AG09309 (cell line): ENCODE data around the gene PRKN.

Experiments used
- DNase-seq: peaks from one replicate; pipeline ENCODE4 v3.0.0-alpha.2; 2010; ENCODE audit warnings: low read depth
- H3K4me3 ChIP-seq: 2 replicates; pipeline ENCODE4 v1.5.1; 2011; ENCODE audit warnings: mild to moderate bottlenecking, low read depth, low read length, moderate library complexity; ENCODE audit not compliant: control insufficient read depth
- CTCF ChIP-seq: IDR thresholded peaks from 2 replicates; pipeline ENCODE4 v1.5.1; 2011; ENCODE audit warnings: mild to moderate bottlenecking, low read depth, low read length, inconsistent platforms; ENCODE audit not compliant: insufficient read depth, control insufficient read depth; ENCODE audit errors: missing control alignments

The PRKN gene

GRCh38 chr6:161452241-161452640 lies 1275.3 kb downstream of the PRKN start:
- no peak for DNase-seq
- TF ChIP-seq CTCF, result no peak
- H3K4me3 ChIP-seq, result no peak overlapping the region

GRCh38 chr6:161449521-161449920 lies 1278.0 kb downstream of the PRKN start:
- no peak overlapping the region for H3K4me3 ChIP-seq
- DNase-seq, result no peak
- TF ChIP-seq CTCF, result no peak

GRCh38 chr6:161446949-161447348 lies 1280.6 kb downstream of the PRKN start:
- DNase-seq, result no peak
- no peak for TF ChIP-seq CTCF
- H3K4me3 ChIP-seq, result no peak overlapping the region

GRCh38 chr6:161446296-161446925 lies 1281.2 kb downstream of the PRKN start:
- no peak for TF ChIP-seq CTCF
- H3K4me3 ChIP-seq, result no peak overlapping the region

GRCh38 chr6:161445021-161445799 lies 1282.4 kb downstream of the PRKN start:
- no peak for TF ChIP-seq CTCF
- no peak overlapping the region for H3K4me3 ChIP-seq
- DNase-seq, result no peak

More at GRCh38 chr6:161446296-161446925, 1281.2 kb downstream of the PRKN start:
- no peak for DNase-seq

GRCh38 chr6:161444464-161444863 lies 1283.1 kb downstream of the PRKN start:
- H3K4me3 ChIP-seq, result no peak overlapping the region
- no peak for DNase-seq
- peak; percentile 42 for TF ChIP-seq CTCF
